A172 (cell line): ENCODE measurements around the gene COMTD1. TPM values are rescaled to one million over a fixed set of nuclear protein-coding genes. Genes with fewer than 3 reads are reported as not detected.
"Not testable (repeated sequence)": the region's sequence is repeated elsewhere in the genome, so short reads cannot be mapped to it uniquely, and the experiment has no call there.

ENCODE experiments used
- DNase-seq: peaks from one replicate; pipeline ENCODE4 v3.0.0-alpha.2; 2015; ENCODE audit warnings: low spot score
- total RNA-seq: library from RNA; depleted of rRNA; stranded (reverse); fragments of >200 nt; shearing (Covaris generic); gene quantifications from 2 replicates; pipeline ENCODE4 v1.2.3, GENCODE V29; 2014; rRNA removed

The COMTD1 gene
- total RNA-seq, 1 experiment from 2014 or later: 49.9 TPM

DNA sequence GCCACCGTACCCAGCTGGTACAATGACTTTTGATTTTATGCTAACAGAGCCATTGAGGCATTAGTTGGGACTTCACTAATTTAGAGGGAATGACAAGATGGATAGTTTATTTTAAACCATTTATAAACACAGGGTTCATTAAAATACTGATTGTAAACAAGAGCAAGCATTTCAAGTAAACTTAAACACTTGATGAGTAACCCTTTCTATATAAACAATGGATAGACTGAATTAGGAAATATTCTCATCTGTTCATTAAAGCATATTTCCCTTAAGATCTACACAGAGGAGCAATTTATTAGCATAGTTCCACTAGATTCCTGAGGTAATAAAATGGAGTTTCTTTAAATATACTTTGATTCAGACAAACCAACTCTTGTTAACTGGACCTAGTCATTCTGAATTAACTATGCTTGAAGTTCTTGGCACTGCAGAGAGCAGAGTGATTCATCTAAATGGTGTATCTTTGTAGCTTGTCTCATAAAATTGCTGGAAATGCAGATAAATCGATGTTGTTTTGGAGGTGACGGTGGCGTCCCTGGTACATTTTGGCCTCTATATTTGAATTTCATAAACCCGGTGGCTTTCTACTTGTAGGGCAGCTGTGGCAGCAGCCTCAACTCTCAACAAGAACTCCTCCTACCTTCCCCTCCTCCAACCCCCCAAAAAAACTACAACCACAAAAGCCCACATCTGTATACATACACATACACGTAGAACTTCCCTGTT lies 40.6 kb downstream of the COMTD1 start:
- DNase-seq: peak; percentile 70

DNA sequence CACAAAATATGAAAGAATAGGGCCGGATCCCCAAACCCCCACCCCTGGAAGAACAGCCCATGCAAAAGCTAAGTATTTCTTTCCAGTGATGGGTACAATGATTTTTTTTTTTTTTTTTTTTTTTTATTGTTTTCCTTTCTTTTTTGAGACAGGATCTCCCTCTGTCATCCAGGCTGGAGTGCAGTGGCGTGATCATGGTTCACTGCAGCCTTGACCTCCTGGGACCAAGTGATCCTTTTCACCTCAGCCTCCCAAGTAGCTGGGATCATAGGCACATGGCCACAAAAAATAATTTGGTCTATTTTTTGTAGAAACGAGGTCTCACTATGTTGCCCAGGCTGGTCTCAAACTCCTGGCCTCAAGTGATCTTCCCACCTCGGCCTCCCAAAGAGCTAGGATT lies 41.1 kb downstream of the COMTD1 start:
- DNase-seq: not testable (repeated sequence)

DNA sequence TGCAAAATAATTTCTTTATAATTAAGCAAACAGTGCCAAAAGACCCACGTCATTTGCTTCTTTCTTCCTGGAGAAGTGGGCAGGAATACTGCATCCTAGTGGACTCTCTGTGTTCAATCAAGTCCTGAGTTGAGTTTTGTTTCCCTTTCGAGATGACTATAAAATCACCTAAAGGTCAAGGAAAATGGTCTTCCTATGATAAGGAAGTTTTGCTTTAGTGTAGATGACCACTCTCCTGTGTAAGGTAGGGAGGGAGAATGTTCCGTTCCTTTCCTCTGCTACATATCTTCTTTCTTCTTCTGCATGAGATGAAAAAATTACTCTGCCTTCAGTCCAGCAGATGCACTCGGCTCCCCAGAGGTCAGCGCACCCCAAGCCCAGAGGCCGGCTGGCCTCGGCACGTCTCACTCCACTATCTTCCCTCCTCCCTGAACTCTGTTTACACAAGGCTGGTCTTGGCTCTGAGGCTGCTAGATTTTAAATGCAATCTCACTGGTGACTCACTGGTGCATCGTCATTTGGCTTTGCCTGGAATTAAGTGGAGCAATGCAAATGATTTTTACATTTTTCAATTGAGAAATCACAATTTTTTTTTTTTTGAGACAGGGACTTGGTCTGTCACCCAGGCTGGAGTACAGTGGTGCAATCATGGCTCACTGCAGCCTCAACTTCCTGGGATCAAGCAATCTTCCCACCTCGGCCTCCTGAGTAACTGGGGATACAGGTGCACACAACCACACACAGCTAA lies 43.8 kb downstream of the COMTD1 start:
- DNase-seq: peak; percentile 88

DNA sequence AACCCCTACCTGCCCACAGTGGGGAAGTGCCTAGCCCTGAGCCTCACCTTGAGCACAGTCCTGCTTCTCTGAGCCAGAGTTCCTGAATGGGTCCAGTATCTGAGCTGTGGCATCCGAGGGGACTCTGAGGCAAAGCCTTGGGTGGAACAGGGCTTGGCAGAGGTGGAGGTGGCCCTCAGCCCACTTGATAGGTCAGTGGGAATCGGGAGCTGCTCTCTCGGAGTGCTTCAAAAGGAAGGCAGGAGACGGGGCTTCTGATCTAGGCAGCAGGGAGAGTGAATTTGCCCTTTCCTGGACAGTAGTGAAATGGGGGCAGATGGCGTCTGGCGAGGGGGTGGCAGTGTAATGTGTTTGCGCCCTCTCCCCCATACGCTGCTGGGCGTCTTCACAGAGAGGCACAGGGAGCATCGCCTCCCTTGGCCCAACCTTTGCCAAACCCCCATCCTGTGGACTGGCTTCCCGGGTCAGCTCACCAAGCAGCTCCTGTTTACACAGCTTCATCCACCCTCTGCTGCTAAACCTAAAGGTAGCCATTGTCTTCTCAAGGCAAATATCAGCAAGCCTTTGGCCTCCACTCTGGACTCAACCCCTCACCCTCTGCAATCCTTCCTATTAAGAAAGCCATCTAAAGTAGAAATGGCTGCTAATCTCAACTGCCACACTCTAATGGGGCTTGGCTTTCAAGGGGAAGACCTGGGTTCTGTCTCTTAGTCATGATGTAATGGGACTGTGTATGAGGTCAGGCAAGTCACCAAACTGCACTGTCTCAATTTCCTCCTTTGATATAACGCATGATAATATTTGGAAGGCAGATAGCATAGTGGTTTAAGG lies 46.3 kb downstream of the COMTD1 start:
- no peak for DNase-seq

DNA sequence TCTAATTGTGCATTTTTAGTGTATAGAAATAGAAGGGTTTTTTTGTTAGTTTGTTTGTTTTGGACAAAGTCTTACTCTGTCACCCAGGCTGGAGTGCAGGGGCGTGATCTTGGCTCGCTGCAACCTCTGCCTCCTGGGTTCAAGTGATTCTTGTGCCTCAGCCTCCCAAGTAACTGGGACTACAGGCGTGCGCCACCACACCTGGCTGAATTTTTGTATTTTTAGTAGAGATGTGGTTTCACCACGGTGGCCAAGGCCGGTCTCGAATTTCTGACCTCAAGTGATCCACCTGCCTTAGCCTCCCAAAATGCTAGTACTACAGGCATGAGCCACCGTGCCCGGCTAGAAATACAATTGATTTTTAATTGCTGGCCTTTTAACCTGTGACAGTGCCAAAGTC lies 47.2 kb downstream of the COMTD1 start:
- DNase-seq: not testable (repeated sequence)

DNA sequence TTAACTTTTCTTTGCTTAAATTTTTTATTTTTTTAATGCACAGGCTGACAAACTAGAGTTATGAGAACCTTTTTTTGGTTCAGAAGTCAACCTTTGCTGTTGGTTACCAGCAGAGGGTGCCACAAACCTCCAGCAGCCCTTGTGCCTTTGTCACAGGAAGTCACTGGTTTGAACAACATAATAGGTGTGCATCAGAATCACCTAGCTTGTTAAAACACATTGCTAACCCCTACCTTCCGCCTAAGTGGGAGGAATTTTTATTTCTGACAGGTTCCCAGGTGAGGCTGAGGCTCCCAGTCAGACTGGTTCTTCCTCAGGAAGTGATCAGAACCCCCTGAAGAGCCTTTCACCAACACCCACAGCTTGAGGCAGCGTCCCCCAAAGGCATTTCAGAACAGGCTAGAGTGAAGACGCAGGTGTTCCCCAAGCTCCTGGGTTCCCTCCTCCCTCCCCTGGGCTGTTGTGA lies 47.8 kb downstream of the COMTD1 start:
- peak; percentile 70 for DNase-seq

DNA sequence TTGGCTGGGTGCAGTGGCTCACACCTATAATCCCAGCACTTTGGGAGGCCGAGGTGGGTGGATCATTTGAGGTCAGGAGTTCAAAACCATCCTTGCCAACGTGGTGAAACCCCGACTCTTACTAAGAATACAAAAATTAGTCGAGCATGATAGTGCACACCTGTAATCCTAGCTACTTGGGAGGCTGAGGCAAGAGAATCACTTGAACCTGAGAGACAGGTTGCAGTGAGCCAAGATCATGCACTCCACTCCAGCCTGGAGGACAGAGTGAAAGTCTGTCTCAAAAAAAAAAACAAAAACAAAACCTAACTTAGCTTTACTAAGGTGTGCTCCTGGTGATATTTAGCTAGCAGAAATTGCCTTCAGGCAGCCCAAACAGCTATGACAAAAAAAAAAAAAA lies 49.4 kb downstream of the COMTD1 start:
- DNase-seq: no peak

Other genes starting within 250 kb of the COMTD1 start
- 13.0 and 18.4 TPM in 2 replicates for gene SAMD8, start 124.3 kb downstream of the COMTD1 start, total RNA-seq
- 354 and 357 TPM in 2 replicates for gene VDAC2, start 25.2 kb downstream of the COMTD1 start, total RNA-seq
- gene ZNF503, start 165.8 kb upstream of the COMTD1 start, total RNA-seq: 8.8 and 10.6 TPM in 2 replicates
- gene LRMDA, start 195.7 kb upstream of the COMTD1 start, total RNA-seq: 0.07 TPM in 1 of 2 replicates, not detected in the other